Suprapubic skin (tissue), 4 donors: ENCODE results near the gene CTNNA1.

Experiments used
- EP300 ChIP-seq: sonication (generic); formaldehyde crosslinking; IDR thresholded peaks from one replicate; pipeline ENCODE4 v1.6.1; 2017; ENCODE audit warnings: antibody characterized with exemption
- POLR2AphosphoS5 ChIP-seq, 3 donors: sonication (generic); formaldehyde crosslinking; IDR thresholded peaks; one replicate each; pipeline ENCODE4 v1.6.1; 2017; ENCODE audit warnings: antibody characterized with exemption in 3 of 3
- TF ChIP-seq, protein P1 (sequence below), 2 donors: fragments of 200-600 bp in 1 of 2; fragments of 450-650 bp in 1 of 2; sonication (generic) in 1 of 2; IDR thresholded peaks; one replicate each; pipeline ENCODE4 v1.5.1; 2016 to 2019; ENCODE audit warnings: antibody characterized with exemption in 2 of 2, mild to moderate bottlenecking in 1 of 2, moderate library complexity in 1 of 2

- TF ChIP-seq, protein P1, sequence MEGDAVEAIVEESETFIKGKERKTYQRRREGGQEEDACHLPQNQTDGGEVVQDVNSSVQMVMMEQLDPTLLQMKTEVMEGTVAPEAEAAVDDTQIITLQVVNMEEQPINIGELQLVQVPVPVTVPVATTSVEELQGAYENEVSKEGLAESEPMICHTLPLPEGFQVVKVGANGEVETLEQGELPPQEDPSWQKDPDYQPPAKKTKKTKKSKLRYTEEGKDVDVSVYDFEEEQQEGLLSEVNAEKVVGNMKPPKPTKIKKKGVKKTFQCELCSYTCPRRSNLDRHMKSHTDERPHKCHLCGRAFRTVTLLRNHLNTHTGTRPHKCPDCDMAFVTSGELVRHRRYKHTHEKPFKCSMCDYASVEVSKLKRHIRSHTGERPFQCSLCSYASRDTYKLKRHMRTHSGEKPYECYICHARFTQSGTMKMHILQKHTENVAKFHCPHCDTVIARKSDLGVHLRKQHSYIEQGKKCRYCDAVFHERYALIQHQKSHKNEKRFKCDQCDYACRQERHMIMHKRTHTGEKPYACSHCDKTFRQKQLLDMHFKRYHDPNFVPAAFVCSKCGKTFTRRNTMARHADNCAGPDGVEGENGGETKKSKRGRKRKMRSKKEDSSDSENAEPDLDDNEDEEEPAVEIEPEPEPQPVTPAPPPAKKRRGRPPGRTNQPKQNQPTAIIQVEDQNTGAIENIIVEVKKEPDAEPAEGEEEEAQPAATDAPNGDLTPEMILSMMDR (IDR thresholded peaks at IDR 0.05): no peak
- no peak for TF ChIP-seq POLR2AphosphoS5 (IDR thresholded peaks at IDR 0.05)
- no peak for TF ChIP-seq EP300
Observed at GRCh38 chr5:138819081-138819480, 65.9 kb downstream of the CTNNA1 start.
